MCF 10A (cell line): ENCODE data around the gene RASGRP4. TPM values are rescaled to one million over a fixed set of nuclear protein-coding genes. Genes with fewer than 3 reads are reported as not detected.

Source experiments
- BruUV-seq: library from RNA; stranded (reverse); fragments of 400-500 nt; replicated peaks from 2 replicates; lab custom pipeline; 2021; lab: Mats Ljungman, UMichigan
- CTCF ChIA-PET: fragments of 300-600 bp; sonication (Branson Sonifier 250); formaldehyde crosslinking; extraction: SDS; loops from one replicate; lab custom pipeline; 2021; ENCODE audit warnings: antibody characterized with exemption, inconsistent platforms; lab: Yijun Ruan, JAX
- POLR2A ChIA-PET: fragments of 300-600, 350-650 bp; sonication (Branson Sonifier 250); formaldehyde crosslinking; extraction: SDS; loops from one replicate; lab custom pipeline; 2020; ENCODE audit warnings: antibody characterized with exemption, inconsistent platforms; lab: Yijun Ruan, JAX
- DNase-seq: peaks from one replicate; pipeline ENCODE4 v3.0.0-alpha.2; 2018; ENCODE audit not compliant: unreplicated experiment
- H3K27ac Mint-ChIP-seq: one replicate; pipeline ENCODE4 v1.8.0; 2022; ENCODE audit warnings: mild to moderate bottlenecking, low read depth, mixed read lengths; ENCODE audit not compliant: unreplicated experiment
- H3K27me3 Mint-ChIP-seq: one replicate; pipeline ENCODE4 v1.8.0; 2022; ENCODE audit warnings: mixed read lengths; ENCODE audit not compliant: insufficient read depth, unreplicated experiment
- H3K36me3 Mint-ChIP-seq: one replicate; pipeline ENCODE4 v1.8.0; 2022; ENCODE audit warnings: mild to moderate bottlenecking, moderate library complexity, mixed read lengths; ENCODE audit not compliant: insufficient read depth, unreplicated experiment
- H3K4me1 Mint-ChIP-seq: one replicate; pipeline ENCODE4 v1.8.0; 2022; ENCODE audit warnings: mixed read lengths; ENCODE audit not compliant: insufficient read depth, unreplicated experiment
- H3K4me3 Mint-ChIP-seq: one replicate; pipeline ENCODE4 v1.8.0; 2022; ENCODE audit warnings: mild to moderate bottlenecking, moderate library complexity, mixed read lengths; ENCODE audit not compliant: unreplicated experiment
- H3K9me3 Mint-ChIP-seq: one replicate; pipeline ENCODE4 v1.8.0; 2022; ENCODE audit warnings: mixed read lengths; ENCODE audit not compliant: unreplicated experiment
- intact Hi-C: fragments of 100-400 bp; cut with micrococcal nuclease; formaldehyde crosslinking; loops from 2 replicates; pipeline ENCODE4 v1.14.1; 2022
- total RNA-seq: library from RNA; stranded (reverse); gene quantifications from 2 replicates; pipeline ENCODE4 v1.2.3, GENCODE V29; 2022
- TF ChIP-seq, protein P1 (sequence below): fragments of 200-600 bp; IDR thresholded peaks from one replicate; pipeline ENCODE4 v1.8.0; 2022; ENCODE audit warnings: antibody characterized with exemption, mild to moderate bottlenecking; ENCODE audit not compliant: unreplicated experiment

RASGRP4 gene
- total RNA-seq, 1 experiment from 2014 or later: not detected

DNA sequence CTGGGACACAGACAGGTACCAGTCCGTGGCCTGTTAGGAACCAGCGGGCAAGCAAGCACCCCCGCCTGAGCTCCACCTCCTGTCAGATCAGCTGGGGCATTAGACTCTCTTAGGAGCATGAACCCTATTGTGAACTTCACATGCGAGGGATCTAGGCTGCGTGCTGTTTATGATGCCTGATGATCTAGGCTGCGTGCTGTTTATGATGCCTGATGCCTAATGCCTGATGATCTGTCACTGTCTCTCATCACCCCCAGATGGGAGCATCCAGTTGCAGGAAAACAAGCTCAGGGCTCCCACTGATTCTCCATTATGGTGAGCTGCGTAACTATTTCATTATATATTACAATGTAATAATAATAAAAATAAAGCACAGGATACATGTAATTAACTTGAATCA is 3.6 kb downstream of the RASGRP4 start:
- TF ChIP-seq, protein P1, sequence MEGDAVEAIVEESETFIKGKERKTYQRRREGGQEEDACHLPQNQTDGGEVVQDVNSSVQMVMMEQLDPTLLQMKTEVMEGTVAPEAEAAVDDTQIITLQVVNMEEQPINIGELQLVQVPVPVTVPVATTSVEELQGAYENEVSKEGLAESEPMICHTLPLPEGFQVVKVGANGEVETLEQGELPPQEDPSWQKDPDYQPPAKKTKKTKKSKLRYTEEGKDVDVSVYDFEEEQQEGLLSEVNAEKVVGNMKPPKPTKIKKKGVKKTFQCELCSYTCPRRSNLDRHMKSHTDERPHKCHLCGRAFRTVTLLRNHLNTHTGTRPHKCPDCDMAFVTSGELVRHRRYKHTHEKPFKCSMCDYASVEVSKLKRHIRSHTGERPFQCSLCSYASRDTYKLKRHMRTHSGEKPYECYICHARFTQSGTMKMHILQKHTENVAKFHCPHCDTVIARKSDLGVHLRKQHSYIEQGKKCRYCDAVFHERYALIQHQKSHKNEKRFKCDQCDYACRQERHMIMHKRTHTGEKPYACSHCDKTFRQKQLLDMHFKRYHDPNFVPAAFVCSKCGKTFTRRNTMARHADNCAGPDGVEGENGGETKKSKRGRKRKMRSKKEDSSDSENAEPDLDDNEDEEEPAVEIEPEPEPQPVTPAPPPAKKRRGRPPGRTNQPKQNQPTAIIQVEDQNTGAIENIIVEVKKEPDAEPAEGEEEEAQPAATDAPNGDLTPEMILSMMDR: no peak
- Mint-ChIP-seq H3K9me3 (no peaks in the 10 kb centered on the region), H3K27ac (no peak overlapping the region), H3K4me1 (peaks cover 2% of the 10 kb centered on the region), H3K36me3 (no peaks in the 10 kb centered on the region), H3K27me3 (peaks cover 27% of the 10 kb centered on the region), H3K4me3 (no peak overlapping the region)
- intact Hi-C loops: no loop called here
- POLR2A ChIA-PET: no interaction called here
- no TSS peak for BruUV-seq
- CTCF ChIA-PET: interaction anchor here (0.7 kb wide), 1 partner anchor 32 kb away, joined by 3 read pairs; no protein-coding TSS in a partner anchor
- DNase-seq: no peak

DNA sequence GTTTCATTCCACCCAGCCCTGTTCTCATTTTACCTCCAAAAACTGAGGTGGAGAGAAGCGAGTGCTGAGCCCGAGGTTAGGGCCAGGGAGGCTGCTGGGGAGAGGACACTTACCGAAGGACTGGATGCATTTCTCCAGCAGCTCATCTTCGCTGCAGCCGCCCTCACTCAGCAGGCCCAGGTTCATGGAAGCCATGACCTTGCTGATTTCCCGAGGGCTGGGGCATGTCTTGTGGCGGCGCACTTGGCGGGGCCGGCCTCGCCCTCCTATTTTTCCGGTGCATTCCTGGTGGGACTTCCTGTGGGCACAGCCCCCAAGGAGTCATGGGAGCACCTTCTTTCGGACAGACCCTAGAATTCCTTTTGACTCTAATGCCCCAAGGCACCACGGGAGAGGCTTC is 4.2 kb downstream of the RASGRP4 start:
- CTCF ChIA-PET: no interaction called here
- no TSS peak for BruUV-seq
- POLR2A ChIA-PET: no interaction called here

DNA sequence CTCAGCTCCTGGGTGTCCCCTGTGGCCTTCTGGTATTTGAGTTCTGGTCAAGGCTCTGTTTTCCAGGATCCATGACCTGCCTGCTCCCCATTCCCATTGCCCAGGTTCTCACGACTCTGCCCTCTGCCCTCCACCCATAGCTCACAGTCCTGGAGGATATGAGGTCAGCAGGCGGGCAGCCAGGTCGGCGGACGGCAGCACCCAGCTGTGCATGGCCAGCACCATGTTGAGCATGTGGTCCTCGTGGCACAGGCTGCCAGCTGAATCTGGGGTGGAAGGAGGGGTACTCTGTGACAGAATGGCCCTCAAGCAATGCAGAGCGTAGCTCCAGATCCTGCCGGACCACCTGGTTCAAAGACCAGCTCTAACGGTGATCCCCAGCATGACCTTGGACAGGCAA is 5.1 kb downstream of the RASGRP4 start:
- TF ChIP-seq, protein P1: no peak
- Mint-ChIP-seq H3K4me1 (peaks cover 10% of the 10 kb centered on the region), H3K9me3 (no peaks in the 10 kb centered on the region), H3K27me3 (peaks cover 35% of the 10 kb centered on the region), H3K36me3 (no peaks in the 10 kb centered on the region), H3K27ac (no peak overlapping the region), H3K4me3 (no peak overlapping the region)
- no TSS peak for BruUV-seq
- DNase-seq: no peak
- ChIA-PET CTCF (interaction anchor here (1.0 kb wide), 1 partner anchor 18 kb away, joined by 3 read pairs; the partner anchor contains the start of gene FAM98C), POLR2A (no interaction called here)
- intact Hi-C loops: no loop called here

More for the DNA sequence above, 4.2 kb downstream of the RASGRP4 start:
- H3K9me3 Mint-ChIP-seq: no peaks in the 10 kb centered on the region
- intact Hi-C loops: no loop called here
- TF ChIP-seq, protein P1: no peak
- no peak overlapping the region for H3K27ac Mint-ChIP-seq
- no peak overlapping the region for H3K4me3 Mint-ChIP-seq
- no peak for DNase-seq
- H3K36me3 Mint-ChIP-seq: no peaks in the 10 kb centered on the region
- H3K4me1 Mint-ChIP-seq: peaks cover 7% of the 10 kb centered on the region
- peaks cover 33% of the 10 kb centered on the region for H3K27me3 Mint-ChIP-seq

DNA sequence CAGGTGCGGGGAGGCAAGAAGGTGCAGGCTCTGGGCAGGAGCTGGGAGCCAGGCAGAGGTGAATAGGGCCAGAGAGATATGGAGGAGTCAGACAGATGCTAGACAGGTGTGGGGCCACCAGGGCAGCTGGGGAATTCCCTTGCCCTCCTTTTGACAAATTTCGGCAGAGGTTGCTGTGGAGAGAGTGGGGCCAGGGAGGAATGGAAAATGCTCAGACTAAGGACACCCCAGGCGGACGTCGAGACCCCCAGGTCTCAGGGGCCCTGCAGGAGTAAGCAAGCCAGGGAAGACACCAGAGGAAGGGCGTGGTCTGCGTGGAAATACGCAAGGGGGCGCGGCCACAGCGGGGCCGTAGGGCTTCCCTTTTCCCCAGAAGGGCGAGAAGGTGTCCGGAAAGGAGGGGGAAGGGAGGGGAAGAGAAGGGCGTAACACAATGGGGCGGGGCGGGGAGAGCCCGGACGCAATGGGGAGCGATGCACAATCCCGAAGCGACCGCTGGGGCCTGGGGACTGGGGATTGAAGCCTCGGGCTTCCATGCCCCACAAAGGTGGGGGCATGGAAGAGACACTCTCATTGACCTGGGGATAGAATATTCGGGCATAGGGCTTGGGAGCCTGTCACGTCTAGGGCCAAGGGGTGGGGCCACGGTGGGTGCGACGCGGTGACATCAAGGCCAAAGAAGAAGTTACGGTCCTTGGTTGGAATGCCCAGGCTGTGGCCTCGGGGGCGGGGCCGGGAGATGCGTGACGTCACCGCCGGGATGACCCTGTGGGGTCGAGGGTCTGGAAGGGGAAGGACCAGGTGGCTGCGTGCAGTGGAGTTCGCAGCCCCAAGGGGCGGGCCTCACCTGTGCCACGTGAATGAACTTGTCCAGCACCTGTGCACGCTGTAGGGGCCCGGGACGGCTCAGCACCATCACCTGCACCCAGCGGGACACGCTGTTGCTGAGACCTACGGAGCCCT is 8.2 kb downstream of the RASGRP4 start:
- TF ChIP-seq, protein P1: no peak
- peaks cover 35% of the 10 kb centered on the region for H3K27me3 Mint-ChIP-seq
- H3K9me3 Mint-ChIP-seq: no peaks in the 10 kb centered on the region
- no peak overlapping the region for H3K27ac Mint-ChIP-seq
- POLR2A ChIA-PET: no interaction called here
- H3K4me3 Mint-ChIP-seq: peak overlapping the region; percentile 42
- peak; percentile 45 for DNase-seq
- BruUV-seq: no TSS peak
- intact Hi-C loops: no loop called here
- H3K36me3 Mint-ChIP-seq: no peaks in the 10 kb centered on the region
- peaks cover 10% of the 10 kb centered on the region for H3K4me1 Mint-ChIP-seq
- CTCF ChIA-PET: interaction anchor here (0.5 kb wide), 1 partner anchor 923 kb away, joined by 3 read pairs; no protein-coding TSS in a partner anchor
